WTC11 (cell line): ENCODE measurements around the gene ACOX3. TPM values are rescaled to one million over a fixed set of nuclear protein-coding genes. Genes with fewer than 3 reads are reported as not detected.
A peak's percentile ranks its signal among the peaks of the same experiment; 100 is the strongest.

ENCODE experiments used
- ATAC-seq: fragments of 200-7000 bp; cut with Tn5 transposase; 2 replicates; pipeline ENCODE4 v1.10.0; 2021; ENCODE audit warnings: mild to moderate bottlenecking, moderate library complexity
- CTCF ChIA-PET: fragments of 300-600 bp; sonication (Branson Sonifier 250); formaldehyde crosslinking; loops from one replicate; lab custom pipeline; 2021; ENCODE audit warnings: antibody characterized with exemption; lab: Charles Lee
- POLR2A ChIA-PET: fragments of 350-600 bp; sonication (Branson Sonifier 250); formaldehyde crosslinking; loops from one replicate; lab custom pipeline; 2021; ENCODE audit warnings: antibody characterized with exemption; lab: Charles Lee
- DNase-seq: peaks from one replicate; pipeline ENCODE4 v3.0.0; 2021; ENCODE audit warnings: low spot score
- H3K27ac Mint-ChIP-seq: 2 replicates; pipeline ENCODE4 v1.8.0; 2021; ENCODE audit warnings: mixed read lengths
- H3K27me3 Mint-ChIP-seq: 2 replicates; pipeline ENCODE4 v1.8.0; 2021; ENCODE audit warnings: low read depth, mild to moderate bottlenecking, moderate library complexity, mixed read lengths
- H3K36me3 Mint-ChIP-seq: 2 replicates; pipeline ENCODE4 v1.8.0; 2021; ENCODE audit warnings: mixed read lengths
- H3K4me1 Mint-ChIP-seq: 2 replicates; pipeline ENCODE4 v1.8.0; 2022; ENCODE audit warnings: mixed read lengths
- H3K4me3 Mint-ChIP-seq: 2 replicates; pipeline ENCODE4 v1.8.0; 2021; ENCODE audit warnings: mild to moderate bottlenecking, moderate library complexity, mixed read lengths
- H3K9me3 Mint-ChIP-seq: 2 replicates; pipeline ENCODE4 v1.8.0; 2021; ENCODE audit warnings: mixed read lengths
- AR ChIP-seq: fragments of 250-450 bp; sonication (Bioruptor Pico); IDR thresholded peaks from 2 replicates; pipeline ENCODE4 v1.9.0; 2021; ENCODE audit warnings: mild to moderate bottlenecking
- ATF1 ChIP-seq: sonication (generic); formaldehyde crosslinking; IDR thresholded peaks from 2 replicates; pipeline ENCODE4 v1.8.1; 2023; ENCODE audit warnings: mild to moderate bottlenecking, moderate library complexity, missing genetic modification reagents
- ATF2 ChIP-seq: sonication (generic); formaldehyde crosslinking; IDR thresholded peaks from 2 replicates; pipeline ENCODE4 v1.8.1; 2022; ENCODE audit warnings: low read depth, missing genetic modification reagents, borderline replicate concordance
- EMX1 ChIP-seq: fragments of 250-450 bp; sonication (Bioruptor Pico); IDR thresholded peaks from 2 replicates; pipeline ENCODE4 v1.8.0; 2021; ENCODE audit warnings: mild to moderate bottlenecking
- ESRRA ChIP-seq: sonication (generic); formaldehyde crosslinking; IDR thresholded peaks from 2 replicates; pipeline ENCODE4 v1.8.1; 2022; ENCODE audit warnings: mild to moderate bottlenecking, missing genetic modification reagents, borderline replicate concordance
- FOXK1 ChIP-seq: sonication (generic); formaldehyde crosslinking; IDR thresholded peaks from 2 replicates; pipeline ENCODE4 v1.8.0; 2022; ENCODE audit warnings: mild to moderate bottlenecking, moderate library complexity, missing genetic modification reagents
- GABPB1 ChIP-seq: sonication (generic); formaldehyde crosslinking; IDR thresholded peaks from 2 replicates; pipeline ENCODE4 v1.8.1; 2023; ENCODE audit warnings: mild to moderate bottlenecking, missing genetic modification reagents
- IRF2 ChIP-seq: sonication (generic); formaldehyde crosslinking; IDR thresholded peaks from 2 replicates; pipeline ENCODE4 v1.8.0; 2022; ENCODE audit warnings: low read depth, missing genetic modification reagents, borderline replicate concordance
- MLX ChIP-seq: sonication (generic); formaldehyde crosslinking; IDR thresholded peaks from 2 replicates; pipeline ENCODE4 v1.8.1; 2023; ENCODE audit warnings: mild to moderate bottlenecking, missing genetic modification reagents, moderate library complexity
- MXD4 ChIP-seq: fragments of 250-450 bp; sonication (Bioruptor Pico); IDR thresholded peaks from 2 replicates; pipeline ENCODE4 v1.8.0; 2021; ENCODE audit warnings: mild to moderate bottlenecking, moderate library complexity, borderline replicate concordance
- MYBL2 ChIP-seq: sonication (generic); formaldehyde crosslinking; IDR thresholded peaks from 2 replicates; pipeline ENCODE4 v1.8.1; 2023; ENCODE audit warnings: mild to moderate bottlenecking, moderate library complexity, missing genetic modification reagents
- NFYB ChIP-seq: sonication (generic); formaldehyde crosslinking; conservative IDR thresholded peaks from 2 replicates; pipeline ENCODE4 v1.8.0; 2022; ENCODE audit warnings: low read depth, missing genetic modification reagents
- OVOL2 ChIP-seq: fragments of 250-450 bp; sonication (Bioruptor Pico); IDR thresholded peaks from 2 replicates; pipeline ENCODE4 v1.9.0; 2021; ENCODE audit warnings: mild to moderate bottlenecking, borderline replicate concordance
- PRRX2 ChIP-seq: fragments of 250-450 bp; sonication (Bioruptor Pico); IDR thresholded peaks from 2 replicates; pipeline ENCODE4 v1.8.0; 2021; ENCODE audit warnings: mild to moderate bottlenecking
- TEAD1 ChIP-seq: sonication (generic); formaldehyde crosslinking; IDR thresholded peaks from 2 replicates; pipeline ENCODE4 v1.8.0; 2022; ENCODE audit warnings: mild to moderate bottlenecking, missing genetic modification reagents
- USF2 ChIP-seq: sonication (generic); formaldehyde crosslinking; IDR thresholded peaks from 2 replicates; pipeline ENCODE4 v1.8.1; 2023; ENCODE audit warnings: mild to moderate bottlenecking, missing genetic modification reagents, moderate library complexity
- ZBTB21 ChIP-seq: sonication (generic); formaldehyde crosslinking; IDR thresholded peaks from 2 replicates; pipeline ENCODE4 v1.8.1; 2023; ENCODE audit warnings: mild to moderate bottlenecking, missing genetic modification reagents, borderline replicate concordance
- ZNF232 ChIP-seq: sonication (generic); formaldehyde crosslinking; IDR thresholded peaks from 2 replicates; pipeline ENCODE4 v1.8.0; 2022; ENCODE audit warnings: mild to moderate bottlenecking, missing genetic modification reagents
- ZNF263 ChIP-seq: sonication (generic); formaldehyde crosslinking; IDR thresholded peaks from 2 replicates; pipeline ENCODE4 v1.8.1; 2022; ENCODE audit warnings: low read depth, mild to moderate bottlenecking, moderate library complexity, missing genetic modification reagents
- ZNF281 ChIP-seq: sonication (generic); formaldehyde crosslinking; IDR thresholded peaks from 2 replicates; pipeline ENCODE4 v1.8.0; 2023; ENCODE audit warnings: mild to moderate bottlenecking, missing genetic modification reagents
- total RNA-seq: library from RNA; stranded (reverse); gene quantifications from 3 replicates; pipeline ENCODE4 v1.2.3, GENCODE V29; 2021
- TF ChIP-seq, protein P1 (sequence below): sonication (generic); formaldehyde crosslinking; IDR thresholded peaks from 2 replicates; pipeline ENCODE4 v1.8.1; 2023; ENCODE audit warnings: mild to moderate bottlenecking, missing genetic modification reagents
- TF ChIP-seq, protein P2 (sequence below): sonication (generic); formaldehyde crosslinking; IDR thresholded peaks from 2 replicates; pipeline ENCODE4 v1.8.1; 2022; ENCODE audit warnings: missing genetic modification reagents, borderline replicate concordance

Gene ACOX3
- total RNA-seq, 1 experiment from 2014 or later = 10.7 TPM

- Mint-ChIP-seq H3K4me1 (peaks cover 22% of the 10 kb centered on the region), H3K9me3 (no peaks in the 10 kb centered on the region), H3K27ac (peak overlapping the region; percentile 59; the same call in 1 of the 2 replicates), H3K4me3 (no peak overlapping the region), H3K27me3 (no peaks in the 10 kb centered on the region), H3K36me3 (peaks cover 17% of the 10 kb centered on the region)
- CTCF ChIA-PET = interaction anchor here (2.7 kb wide), 1 partner anchor 128 kb away, joined by 15 read pairs; no protein-coding TSS in a partner anchor
- DNase-seq (no peak), ATAC-seq (no peak; the same call in 1 of the 2 replicates)
- TF ChIP-seq ZBTB21 (CRISPR knock-in tag) = no peak
- TF ChIP-seq, protein P1, sequence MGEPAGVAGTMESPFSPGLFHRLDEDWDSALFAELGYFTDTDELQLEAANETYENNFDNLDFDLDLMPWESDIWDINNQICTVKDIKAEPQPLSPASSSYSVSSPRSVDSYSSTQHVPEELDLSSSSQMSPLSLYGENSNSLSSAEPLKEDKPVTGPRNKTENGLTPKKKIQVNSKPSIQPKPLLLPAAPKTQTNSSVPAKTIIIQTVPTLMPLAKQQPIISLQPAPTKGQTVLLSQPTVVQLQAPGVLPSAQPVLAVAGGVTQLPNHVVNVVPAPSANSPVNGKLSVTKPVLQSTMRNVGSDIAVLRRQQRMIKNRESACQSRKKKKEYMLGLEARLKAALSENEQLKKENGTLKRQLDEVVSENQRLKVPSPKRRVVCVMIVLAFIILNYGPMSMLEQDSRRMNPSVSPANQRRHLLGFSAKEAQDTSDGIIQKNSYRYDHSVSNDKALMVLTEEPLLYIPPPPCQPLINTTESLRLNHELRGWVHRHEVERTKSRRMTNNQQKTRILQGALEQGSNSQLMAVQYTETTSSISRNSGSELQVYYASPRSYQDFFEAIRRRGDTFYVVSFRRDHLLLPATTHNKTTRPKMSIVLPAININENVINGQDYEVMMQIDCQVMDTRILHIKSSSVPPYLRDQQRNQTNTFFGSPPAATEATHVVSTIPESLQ (CRISPR knock-in tag) = no peak
- TF ChIP-seq PRRX2 (CRISPR knock-in tag) = no peak
- TF ChIP-seq GABPB1 = no peak
- no peak for TF ChIP-seq MXD4 (CRISPR knock-in tag)
- no peak for TF ChIP-seq MYBL2
- TF ChIP-seq ESRRA (CRISPR knock-in tag) = no peak
- TF ChIP-seq IRF2 (CRISPR knock-in tag) = no peak
- no peak for TF ChIP-seq EMX1 (CRISPR knock-in tag)
- no peak for TF ChIP-seq FOXK1 (CRISPR knock-in tag)
- TF ChIP-seq OVOL2 (CRISPR knock-in tag) = no peak
- TF ChIP-seq ZNF263 = no peak
- POLR2A ChIA-PET = no interaction called here
Observed at GRCh38 chr4:8478801-8479744, 38.5 kb upstream of the ACOX3 start.

GRCh38 chr4:8478371-8478770 is 37.8 kb upstream of the ACOX3 start:
- ChIA-PET CTCF (interaction anchor here (2.7 kb wide), 1 partner anchor 129 kb away, joined by 15 read pairs; no protein-coding TSS in a partner anchor), POLR2A (no interaction called here)
- DNase-seq = no peak
- no peaks in the 10 kb centered on the region for H3K9me3 Mint-ChIP-seq
- H3K27ac Mint-ChIP-seq = no peak overlapping the region
- H3K36me3 Mint-ChIP-seq = peaks cover 17% of the 10 kb centered on the region
- ATAC-seq = no peak
- TF ChIP-seq ZNF232 (CRISPR knock-in tag) = no peak
- TF ChIP-seq AR = no peak
- no peak for TF ChIP-seq MLX (CRISPR knock-in tag)
- TF ChIP-seq USF2 (CRISPR knock-in tag) = no peak
- no peak for TF ChIP-seq ATF2 (CRISPR knock-in tag)
- TF ChIP-seq NFYB = no peak
- no peak for TF ChIP-seq TEAD1 (CRISPR knock-in tag)
- no peak for TF ChIP-seq ZNF281 (CRISPR knock-in tag)
- TF ChIP-seq, protein P2, sequence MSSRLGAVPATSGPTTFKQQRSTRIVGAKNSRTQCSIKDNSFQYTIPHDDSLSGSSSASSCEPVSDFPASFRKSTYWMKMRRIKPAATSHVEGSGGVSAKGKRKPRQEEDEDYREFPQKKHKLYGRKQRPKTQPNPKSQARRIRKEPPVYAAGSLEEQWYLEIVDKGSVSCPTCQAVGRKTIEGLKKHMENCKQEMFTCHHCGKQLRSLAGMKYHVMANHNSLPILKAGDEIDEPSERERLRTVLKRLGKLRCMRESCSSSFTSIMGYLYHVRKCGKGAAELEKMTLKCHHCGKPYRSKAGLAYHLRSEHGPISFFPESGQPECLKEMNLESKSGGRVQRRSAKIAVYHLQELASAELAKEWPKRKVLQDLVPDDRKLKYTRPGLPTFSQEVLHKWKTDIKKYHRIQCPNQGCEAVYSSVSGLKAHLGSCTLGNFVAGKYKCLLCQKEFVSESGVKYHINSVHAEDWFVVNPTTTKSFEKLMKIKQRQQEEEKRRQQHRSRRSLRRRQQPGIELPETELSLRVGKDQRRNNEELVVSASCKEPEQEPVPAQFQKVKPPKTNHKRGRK (CRISPR knock-in tag) = no peak
- TF ChIP-seq ATF1 (CRISPR knock-in tag) = no peak
- peaks cover 22% of the 10 kb centered on the region for H3K4me1 Mint-ChIP-seq
- H3K4me3 Mint-ChIP-seq = no peak overlapping the region
- H3K27me3 Mint-ChIP-seq = no peaks in the 10 kb centered on the region
